Left lung (tissue), 10 donors: ENCODE results near the gene NCCRP1. TPM values are rescaled to one million over a fixed set of nuclear protein-coding genes. Genes with fewer than 3 reads are reported as not detected.

Experiments
- ATAC-seq: fragments of 200-7000 bp; cut with Tn5 transposase; one replicate; pipeline ENCODE4 v1.9.1; 2020; ENCODE audit warnings: moderate library complexity
- DNase-seq, 4 donors: peaks; one replicate each; pipeline ENCODE4 v3.0.0-alpha.2; 2013 to 2020
- H3K27ac ChIP-seq, 2 donors: fragments of 200-600 bp; sonication (generic) in 1 of 2; one replicate each; pipeline versions ENCODE4 v1.5.0 to v1.8.0; 2020 to 2021
- H3K27me3 ChIP-seq, 2 donors: fragments of 200-600 bp; sonication (generic) in 1 of 2; one replicate each; pipeline versions ENCODE4 v1.5.0 to v1.8.0; 2020 to 2021
- H3K36me3 ChIP-seq, 2 donors: fragments of 200-600 bp; sonication (generic) in 1 of 2; one replicate each; pipeline versions ENCODE4 v1.5.0 to v1.8.0; 2020 to 2021
- H3K4me1 ChIP-seq, 2 donors: fragments of 200-600 bp; one replicate each; pipeline ENCODE4 v1.8.0; 2021
- H3K4me3 ChIP-seq, 2 donors: fragments of 200-600 bp; sonication (generic) in 1 of 2; one replicate each; pipeline versions ENCODE4 v1.5.0 to v1.8.0; 2020 to 2021; ENCODE audit warnings: mild to moderate bottlenecking in 1 of 2
- H3K9me3 ChIP-seq, 2 donors: fragments of 200-600 bp; sonication (generic) in 1 of 2; one replicate each; pipeline versions ENCODE4 v1.5.0 to v1.8.0; 2020 to 2021
- CTCF ChIP-seq, 2 donors: fragments of 200-600 bp; sonication (generic) in 1 of 2; IDR thresholded peaks; one replicate each; pipeline versions ENCODE4 v1.5.0 to v1.8.0; 2021; ENCODE audit warnings: antibody characterized with exemption in 2 of 2
- intact Hi-C, 2 donors: fragments of 100-400 bp; cut with DNase I; formaldehyde crosslinking; loops; one replicate each; pipeline versions ENCODE4 v1.11.2 to v1.14.2; 2022
- polyA plus RNA-seq, 6 donors: library from polyadenylated mRNA; unstranded; fragments of 120-200 nt; gene quantifications; one replicate each; pipeline ENCODE4 v1.2.1, GENCODE V29; 2013; ENCODE audit not compliant: insufficient read length in 6 of 6
- total RNA-seq, 2 donors: library from RNA; stranded (reverse); fragmentation: NEBNext Ultra II Directional; extraction: Animal tissue kit (Norgen Biotek cat#: 25700); gene quantifications; one replicate each; pipeline ENCODE4 v1.2.1, GENCODE V29; 2021
- donor health status: DM: no; HTN: yes; CAD: no.
- donor health status: DM: no; HTN: no; CAD: no.

Gene NCCRP1
- total and polyA plus RNA-seq, 8 donors = 0.17 to 0.30 (median 0.22) TPM; not detected in 2

DNA sequence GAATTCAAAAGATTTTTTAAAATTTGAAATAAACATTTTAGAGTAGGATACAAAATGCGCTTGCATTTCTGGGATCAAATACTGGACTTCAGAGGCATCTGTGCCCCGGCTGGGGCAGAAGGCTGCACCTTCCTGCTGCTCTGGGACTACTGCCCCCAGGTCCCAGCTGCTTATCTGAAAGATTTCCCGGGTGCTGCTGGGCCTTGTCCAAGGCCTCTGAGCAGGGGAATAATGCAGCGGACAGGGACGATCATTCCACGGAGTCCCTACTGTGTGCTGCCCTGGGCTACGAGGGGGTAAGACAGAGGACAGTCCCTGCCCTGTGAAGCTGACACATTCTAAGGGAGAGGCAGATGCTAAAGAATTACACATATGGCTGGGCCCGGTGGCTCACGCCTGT is 33.1 kb upstream of the NCCRP1 start:
- H3K27ac ChIP-seq = no peak overlapping the region
- H3K27me3 ChIP-seq = no peaks in the 10 kb centered on the region
- ATAC-seq (no peak), DNase-seq (peak in 1 of 4 donors; percentile 26)
- no peak for TF ChIP-seq CTCF (IDR thresholded peaks at IDR 0.05)
- no peak overlapping the region for H3K4me3 ChIP-seq
- no peaks in the 10 kb centered on the region for H3K36me3 ChIP-seq
- peaks cover 11 to 67% of the 10 kb centered on the region in 2 donors for H3K4me1 ChIP-seq
- H3K9me3 ChIP-seq = no peaks in the 10 kb centered on the region
- intact Hi-C loops = no loop called here

DNA sequence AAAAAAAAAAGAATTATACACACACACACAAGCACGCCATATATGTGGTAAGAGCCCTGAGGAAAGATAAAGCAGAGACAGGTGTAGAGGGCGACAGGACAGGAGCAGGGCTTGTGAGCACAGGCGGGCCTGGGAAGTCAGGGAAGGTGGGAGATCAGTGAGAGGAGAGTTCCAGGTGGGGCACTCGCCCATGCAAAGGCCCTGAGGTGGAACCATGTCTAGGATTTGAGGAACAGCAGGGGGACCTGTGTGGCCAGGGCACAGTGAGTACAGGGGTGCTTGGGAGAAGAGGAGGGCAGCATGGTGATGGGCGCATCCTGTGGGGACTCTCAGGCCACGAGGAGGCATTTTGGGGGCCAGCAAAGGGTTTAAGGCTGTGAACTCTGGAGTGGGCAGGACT is 32.5 kb upstream of the NCCRP1 start:
- Histone ChIP-seq H3K4me3 (no peak overlapping the region), H3K9me3 (no peaks in the 10 kb centered on the region), H3K27me3 (no peaks in the 10 kb centered on the region), H3K4me1 (peaks cover 11 to 62% of the 10 kb centered on the region in 2 donors), H3K36me3 (peaks cover 0 to 1% of the 10 kb centered on the region in 2 donors), H3K27ac (peak overlapping the region in 1 of 2 donors; percentile 48)
- peak in 1 of 4 donors; percentile 34 for DNase-seq
- intact Hi-C loops = no loop called here
- no peak for ATAC-seq
- no peak for TF ChIP-seq CTCF (IDR thresholded peaks at IDR 0.05)

- peak in 1 of 4 donors; percentile 19 for DNase-seq
- TF ChIP-seq CTCF (IDR thresholded peaks at IDR 0.05) = no peak
- Histone ChIP-seq H3K27me3 (no peaks in the 10 kb centered on the region), H3K4me3 (no peak overlapping the region), H3K9me3 (no peaks in the 10 kb centered on the region), H3K36me3 (peaks cover 0 to 17% of the 10 kb centered on the region in 2 donors), H3K4me1 (peaks cover 1 to 46% of the 10 kb centered on the region in 2 donors), H3K27ac (peak overlapping the region in 1 of 2 donors; percentile 75)
- ATAC-seq = no peak
- intact Hi-C loops = no loop called here
These were observed 30.9 kb upstream of the NCCRP1 start for GRCh38 chr19:39165857-39166256.

- peaks cover 0 to 25% of the 10 kb centered on the region in 2 donors for H3K36me3 ChIP-seq
- no peak for TF ChIP-seq CTCF (IDR thresholded peaks at IDR 0.05)
- ATAC-seq = peak; percentile 87
- intact Hi-C loops = no loop called here
- H3K4me3 ChIP-seq = peak overlapping the region in 1 of 2 donors; percentile 27
- H3K9me3 ChIP-seq = no peaks in the 10 kb centered on the region
- no peaks in the 10 kb centered on the region for H3K27me3 ChIP-seq
- peaks cover 0 to 38% of the 10 kb centered on the region in 2 donors for H3K4me1 ChIP-seq
- peak; percentile 63 to 93 (median 87) for DNase-seq
- H3K27ac ChIP-seq = peak overlapping the region; percentile 75
These were observed 30.0 kb upstream of the NCCRP1 start for GRCh38 chr19:39166571-39167391.

DNA sequence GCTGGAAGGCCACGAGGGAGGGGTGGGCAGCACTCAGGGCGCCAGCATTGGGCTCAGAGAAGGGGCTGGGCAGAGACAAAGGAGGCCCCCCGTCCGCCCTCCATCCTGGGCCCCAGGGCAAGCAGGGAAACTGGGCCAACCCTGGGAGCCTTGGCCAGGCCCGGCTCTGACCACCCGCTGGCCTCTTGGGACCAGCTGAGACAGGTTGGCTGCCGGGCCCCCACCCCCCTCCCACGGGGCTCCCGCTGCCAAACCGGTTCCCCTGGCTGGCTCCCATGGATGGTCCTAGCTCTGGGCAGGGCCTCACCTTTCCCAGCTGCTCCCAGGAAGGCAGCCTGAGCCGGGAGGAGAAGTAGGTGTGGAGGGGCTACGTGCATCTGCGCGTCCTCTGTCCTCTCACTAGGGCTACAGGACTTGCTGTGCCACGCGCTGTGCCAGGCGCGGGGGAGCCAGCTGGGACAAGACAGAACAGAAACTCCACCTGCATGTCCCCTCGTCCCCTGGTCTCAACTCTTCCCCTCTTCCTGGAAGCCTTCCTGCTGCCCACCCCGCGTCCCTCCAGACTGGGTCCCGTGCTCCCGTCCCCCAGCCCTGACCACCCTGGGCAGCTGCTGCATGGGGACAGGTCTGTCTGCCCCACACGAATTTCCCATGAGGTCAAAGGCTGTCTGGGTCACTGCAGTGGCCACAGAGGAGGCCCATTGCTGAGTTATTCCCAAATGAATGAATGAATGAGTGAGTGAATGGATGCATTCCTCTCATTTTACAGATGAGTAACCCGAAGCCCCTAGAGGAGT is 29.1 kb upstream of the NCCRP1 start:
- ATAC-seq (peak; percentile 90), DNase-seq (peak in 3 of 4 donors; percentile 70 to 84 (median 80))
- H3K27ac ChIP-seq = peak overlapping the region; percentile 75
- H3K4me3 ChIP-seq = peak overlapping the region in 1 of 2 donors; percentile 27
- H3K36me3 ChIP-seq = peaks cover 0 to 32% of the 10 kb centered on the region in 2 donors
- no peaks in the 10 kb centered on the region for H3K27me3 ChIP-seq
- H3K9me3 ChIP-seq = no peaks in the 10 kb centered on the region
- H3K4me1 ChIP-seq = peaks cover 0 to 36% of the 10 kb centered on the region in 2 donors
- TF ChIP-seq CTCF (IDR thresholded peaks at IDR 0.05) = no peak
- intact Hi-C loops = no loop called here
